H9 (cell line): Measurements from ENCODE around the gene SDK2. TPM values are rescaled to one million over a fixed set of nuclear protein-coding genes. Genes with fewer than 3 reads are reported as not detected.

Experiments
- DNase-seq: peaks from one replicate; pipeline ENCODE4 v3.0.0-alpha.2; 2017
- H2AFZ ChIP-seq: one replicate; pipeline ENCODE4 v1.6.1; 2013; ENCODE audit warnings: mild to moderate bottlenecking, low read length, control low read depth, moderate library complexity
- H2AK5ac ChIP-seq: 2 replicates; pipeline ENCODE4 v1.6.1; 2013; ENCODE audit warnings: low read length, control low read depth, mixed read lengths; ENCODE audit not compliant: insufficient read length
- H2BK120ac ChIP-seq: one replicate; pipeline ENCODE4 v1.6.1; 2013; ENCODE audit warnings: low read depth, mild to moderate bottlenecking, low read length, control low read depth, inconsistent platforms; ENCODE audit not compliant: poor library complexity, severe bottlenecking
- H2BK12ac ChIP-seq: 2 replicates; pipeline ENCODE4 v1.6.1; 2013; ENCODE audit warnings: low read length, control low read depth, mixed read lengths, low read depth; ENCODE audit not compliant: insufficient read length
- H2BK15ac ChIP-seq: 2 replicates; pipeline ENCODE4 v1.6.1; 2013; ENCODE audit warnings: low read depth, low read length, control low read depth
- H2BK20ac ChIP-seq: one replicate; pipeline ENCODE4 v1.6.1; 2013; ENCODE audit warnings: low read depth, mild to moderate bottlenecking, low read length, control low read depth, inconsistent platforms; ENCODE audit not compliant: poor library complexity, severe bottlenecking
- H2BK5ac ChIP-seq: 2 replicates; pipeline ENCODE4 v1.6.1; 2013; ENCODE audit warnings: low read length, control low read depth, mixed read lengths; ENCODE audit not compliant: insufficient read length
- H3K14ac ChIP-seq: 2 replicates; pipeline ENCODE4 v1.6.1; 2013; ENCODE audit warnings: low read length, control low read depth; ENCODE audit not compliant: insufficient read depth
- H3K18ac ChIP-seq: 2 replicates; pipeline ENCODE4 v1.6.1; 2013; ENCODE audit warnings: low read depth, mild to moderate bottlenecking, mixed read lengths, low read length, control low read depth; ENCODE audit not compliant: insufficient read length
- H3K23ac ChIP-seq: 2 replicates; pipeline ENCODE4 v1.6.1; 2013; ENCODE audit warnings: low read length, control low read depth, mixed read lengths, low read depth; ENCODE audit not compliant: insufficient read length
- H3K23me2 ChIP-seq: 2 replicates; pipeline ENCODE4 v1.6.1; 2013; ENCODE audit warnings: low read depth, mild to moderate bottlenecking, mixed read lengths, low read length, control low read depth; ENCODE audit not compliant: insufficient read length, poor library complexity, severe bottlenecking
- H3K27ac ChIP-seq: 2 replicates; pipeline ENCODE4 v1.5.1; 2013; ENCODE audit warnings: low read length, control low read depth, mixed read lengths, low read depth; ENCODE audit not compliant: insufficient read length
- H3K27me3 ChIP-seq: 2 replicates; pipeline ENCODE4 v1.6.1; 2013; ENCODE audit warnings: low read length, control low read depth, inconsistent platforms; ENCODE audit not compliant: insufficient read depth
- H3K4ac ChIP-seq: 2 replicates; pipeline ENCODE4 v1.6.1; 2013; ENCODE audit warnings: low read depth, mild to moderate bottlenecking, control low read depth, inconsistent platforms, low read length, moderate library complexity
- H3K4me1 ChIP-seq: 2 replicates; pipeline ENCODE4 v1.6.1; 2013; ENCODE audit warnings: low read length, control low read depth, inconsistent platforms; ENCODE audit not compliant: insufficient read depth
- H3K4me2 ChIP-seq: 2 replicates; pipeline ENCODE4 v1.6.1; 2013; ENCODE audit warnings: low read length, control low read depth, mixed read lengths; ENCODE audit not compliant: insufficient read length, insufficient read depth
- H3K56ac ChIP-seq: 2 replicates; pipeline ENCODE4 v1.6.1; 2013; ENCODE audit warnings: low read depth, mild to moderate bottlenecking, mixed read lengths, low read length, control low read depth; ENCODE audit not compliant: insufficient read length
- H3K79me1 ChIP-seq: 2 replicates; pipeline ENCODE4 v1.6.1; 2013; ENCODE audit warnings: low read depth, mild to moderate bottlenecking, moderate library complexity, low read length, control low read depth, inconsistent platforms; ENCODE audit not compliant: insufficient read depth, poor library complexity, severe bottlenecking
- H3K79me2 ChIP-seq: 2 replicates; pipeline ENCODE4 v1.6.1; 2013; ENCODE audit warnings: low read length, control low read depth, inconsistent platforms; ENCODE audit not compliant: insufficient read depth
- H3K9ac ChIP-seq: 2 replicates; pipeline ENCODE4 v1.6.1; 2013; ENCODE audit warnings: low read length, control low read depth, mixed read lengths; ENCODE audit not compliant: insufficient read length; ENCODE audit errors: extremely low read depth
- H3K9me3 ChIP-seq: one replicate; pipeline ENCODE4 v1.6.1; 2013; ENCODE audit warnings: low read depth, low read length, inconsistent platforms; ENCODE audit not compliant: control insufficient read depth
- H3T11ph ChIP-seq: one replicate; pipeline ENCODE4 v1.6.1; 2013; ENCODE audit warnings: mild to moderate bottlenecking, low read length, control low read depth, inconsistent platforms
- H4K20me1 ChIP-seq: one replicate; pipeline ENCODE4 v1.6.1; 2013; ENCODE audit not compliant: control insufficient read depth, insufficient read length, insufficient read depth
- H4K5ac ChIP-seq: 2 replicates; pipeline ENCODE4 v1.6.1; 2013; ENCODE audit warnings: low read depth, mild to moderate bottlenecking, mixed read lengths, low read length, control low read depth; ENCODE audit not compliant: insufficient read length
- H4K8ac ChIP-seq: replicated peaks from 2 replicates; pipeline ENCODE4 v1.6.1; 2013; ENCODE audit warnings: low read length, control low read depth, mixed read lengths, low read depth; ENCODE audit not compliant: insufficient read length
- H4K91ac ChIP-seq: 2 replicates; pipeline ENCODE4 v1.6.1; 2013; ENCODE audit warnings: low read depth, mild to moderate bottlenecking, moderate library complexity, mixed read lengths, low read length, control low read depth; ENCODE audit not compliant: insufficient read length
- H3K27ac Mint-ChIP-seq, 3 experiments: 2 replicates in 2 of 3; 3 replicates in 1 of 3; pipeline ENCODE4 v1.8.0; 2020 to 2021; ENCODE audit warnings: mixed read lengths in 3 of 3, mild to moderate bottlenecking in 1 of 3, moderate library complexity in 1 of 3
- H3K27me3 Mint-ChIP-seq: 2 replicates; pipeline ENCODE4 v1.8.0; 2021; ENCODE audit warnings: low read depth, mild to moderate bottlenecking, moderate library complexity, mixed read lengths
- H3K36me3 Mint-ChIP-seq, 3 experiments: 2 replicates in 2 of 3; 3 replicates in 1 of 3; pipeline ENCODE4 v1.8.0; 2020 to 2021; ENCODE audit warnings: low read depth in 3 of 3, mixed read lengths in 3 of 3; ENCODE audit not compliant: insufficient read depth in 1 of 3
- H3K4me1 Mint-ChIP-seq, 2 experiments: 2 replicates each; pipeline ENCODE4 v1.8.0; 2020; ENCODE audit warnings: mixed read lengths in 2 of 2
- H3K4me3 Mint-ChIP-seq, 2 experiments: 2 replicates in 1 of 2; 3 replicates in 1 of 2; pipeline ENCODE4 v1.8.0; 2020 to 2021; ENCODE audit warnings: mild to moderate bottlenecking in 2 of 2, mixed read lengths in 2 of 2, moderate library complexity in 1 of 2
- H3K9me3 Mint-ChIP-seq, 2 experiments: 2 replicates in 1 of 2; 3 replicates in 1 of 2; pipeline ENCODE4 v1.8.0; 2020; ENCODE audit warnings: mild to moderate bottlenecking in 2 of 2, mixed read lengths in 2 of 2, moderate library complexity in 1 of 2
- WGBS: extraction: QIAGEN DNeasy Blood & Tissue Kit; methylation state at CpG from one replicate; pipeline ENCODE4 v1.1.7; 2013; ENCODE audit warnings: missing lambda C conversion rate, low lambda C conversion rate, mixed read lengths; ENCODE audit not compliant: insufficient read length; ENCODE audit errors: extremely low coverage; 5-methylcytosine and 5-hydroxymethylcytosine counted together
- total RNA-seq: library from RNA; stranded (reverse); gene quantifications from 2 replicates; pipeline ENCODE4 v1.2.1, GENCODE V29; 2021
- TF ChIP-seq, protein P1 (sequence below): fragments of 200-600 bp; sonication (generic); conservative IDR thresholded peaks from 3 replicates; pipeline ENCODE4 v1.8.0; 2021; ENCODE audit warnings: antibody characterized with exemption, mild to moderate bottlenecking

SDK2 gene
- total RNA-seq, 1 experiment from 2014 or later = 9.1 TPM

DNA sequence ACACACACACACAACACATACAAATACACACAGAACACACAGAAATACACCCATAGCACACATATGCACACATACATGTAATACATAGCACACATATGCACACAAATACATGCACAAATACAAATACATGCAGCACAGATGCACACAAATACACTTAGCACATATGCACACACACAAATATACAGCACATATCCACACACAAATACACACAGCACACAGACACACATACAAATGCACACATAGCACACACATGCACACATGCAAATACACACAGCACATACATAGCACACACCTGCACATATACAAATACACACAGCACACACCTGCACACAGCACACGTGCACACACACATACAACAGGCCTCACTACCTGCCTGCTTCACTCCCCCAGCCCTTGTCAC is 49.6 kb downstream of the SDK2 start:
- Mint-ChIP-seq H3K4me1 (peaks cover 11 to 46% of the 10 kb centered on the region in 2 experiments), H3K9me3 (no peaks in the 10 kb centered on the region), H3K27me3 (no peaks in the 10 kb centered on the region; the same call in none of the 2 replicates), H3K4me3 (no peak overlapping the region; a peak in 1 of 5 replicates), H3K27ac (0 out of 7 replicates have a peak overlapping the region, but pooled peaks of 1 of the 3 experiments have one; percentile 7), H3K36me3 (peaks cover 0 to 4% (median 0%) of the 10 kb centered on the region in 3 experiments; a peak in 3 of 7 replicates)
- H4K91ac ChIP-seq = no peak overlapping the region
- H3T11ph ChIP-seq = no peak overlapping the region
- H3K56ac ChIP-seq = no peak overlapping the region
- H3K18ac ChIP-seq = no peak overlapping the region
- H2BK5ac ChIP-seq = no peak overlapping the region
- H3K79me2 ChIP-seq = no peaks in the 10 kb centered on the region
- no peak overlapping the region for H4K5ac ChIP-seq
- no peak overlapping the region for H2AK5ac ChIP-seq
- H3K9me3 ChIP-seq = no peaks in the 10 kb centered on the region
- TF ChIP-seq, protein P1, sequence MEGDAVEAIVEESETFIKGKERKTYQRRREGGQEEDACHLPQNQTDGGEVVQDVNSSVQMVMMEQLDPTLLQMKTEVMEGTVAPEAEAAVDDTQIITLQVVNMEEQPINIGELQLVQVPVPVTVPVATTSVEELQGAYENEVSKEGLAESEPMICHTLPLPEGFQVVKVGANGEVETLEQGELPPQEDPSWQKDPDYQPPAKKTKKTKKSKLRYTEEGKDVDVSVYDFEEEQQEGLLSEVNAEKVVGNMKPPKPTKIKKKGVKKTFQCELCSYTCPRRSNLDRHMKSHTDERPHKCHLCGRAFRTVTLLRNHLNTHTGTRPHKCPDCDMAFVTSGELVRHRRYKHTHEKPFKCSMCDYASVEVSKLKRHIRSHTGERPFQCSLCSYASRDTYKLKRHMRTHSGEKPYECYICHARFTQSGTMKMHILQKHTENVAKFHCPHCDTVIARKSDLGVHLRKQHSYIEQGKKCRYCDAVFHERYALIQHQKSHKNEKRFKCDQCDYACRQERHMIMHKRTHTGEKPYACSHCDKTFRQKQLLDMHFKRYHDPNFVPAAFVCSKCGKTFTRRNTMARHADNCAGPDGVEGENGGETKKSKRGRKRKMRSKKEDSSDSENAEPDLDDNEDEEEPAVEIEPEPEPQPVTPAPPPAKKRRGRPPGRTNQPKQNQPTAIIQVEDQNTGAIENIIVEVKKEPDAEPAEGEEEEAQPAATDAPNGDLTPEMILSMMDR = no peak
- H3K27ac ChIP-seq = no peak overlapping the region
- H3K4me1 ChIP-seq = no peaks in the 10 kb centered on the region
- H3K14ac ChIP-seq = no peak overlapping the region
- no peaks in the 10 kb centered on the region for H3K79me1 ChIP-seq
- no peaks in the 10 kb centered on the region for H3K27me3 ChIP-seq
- H2BK120ac ChIP-seq = no peak overlapping the region
- H3K4ac ChIP-seq = no peak overlapping the region
- no peak overlapping the region for H4K8ac ChIP-seq
- H2BK15ac ChIP-seq = no peak overlapping the region
- no peak overlapping the region for H3K9ac ChIP-seq
- no peaks in the 10 kb centered on the region for H4K20me1 ChIP-seq
- no CpG with 5 or more reads among the region's 1 CpG for WGBS
- no peaks in the 10 kb centered on the region for H3K23me2 ChIP-seq
- no peak overlapping the region for H2BK12ac ChIP-seq
- H3K23ac ChIP-seq = no peak overlapping the region
- no peak overlapping the region for H2BK20ac ChIP-seq
- no peak overlapping the region for H2AFZ ChIP-seq
- no peak for DNase-seq
- H3K4me2 ChIP-seq = no peak overlapping the region
